CD14-positive monocyte (primary cell): ENCODE data around the gene SYNPO2L. TPM values are rescaled to one million over a fixed set of nuclear protein-coding genes. Genes with fewer than 3 reads are reported as not detected.

Source experiments
- DNase-seq, 3 donors: peaks; one replicate each; pipeline ENCODE4 v3.0.0-alpha.2; 2011 to 2022
- H2AFZ ChIP-seq: 2 replicates; pipeline ENCODE4 v1.6.0; 2012; ENCODE audit warnings: mild to moderate bottlenecking, low read depth, low read length, inconsistent platforms; ENCODE audit not compliant: insufficient read depth, poor library complexity, severe bottlenecking
- H3K27ac ChIP-seq, 2 donors: 1 replicate in 1 of 2; 2 replicates in 1 of 2; pipeline ENCODE4 v1.5.1; 2012 to 2013; ENCODE audit warnings: low read length in 2 of 2, control low read depth in 1 of 2, inconsistent platforms in 1 of 2, low read depth in 1 of 2, mild to moderate bottlenecking in 1 of 2
- H3K27me3 ChIP-seq, 2 donors: one replicate each; pipeline versions ENCODE4 v1.6.0 to v1.6.1; 2011 to 2013; ENCODE audit warnings: low read length in 2 of 2; ENCODE audit not compliant: control insufficient read depth in 2 of 2, insufficient read depth in 2 of 2
- H3K36me3 ChIP-seq, 2 donors: replicated peaks in 1 of 2; 1 replicate in 1 of 2; 2 replicates in 1 of 2; pipeline versions ENCODE4 v1.5.1 to v1.6.1; 2012 to 2013; ENCODE audit warnings: low read length in 2 of 2, control low read depth in 1 of 2, inconsistent platforms in 1 of 2, mild to moderate bottlenecking in 1 of 2; ENCODE audit not compliant: insufficient read depth in 2 of 2, control insufficient read depth in 1 of 2
- H3K4me1 ChIP-seq, 2 donors: 1 replicate in 1 of 2; 2 replicates in 1 of 2; pipeline versions ENCODE4 v1.5.1 to v1.6.1; 2012 to 2013; ENCODE audit warnings: low read length in 2 of 2, control low read depth in 1 of 2, inconsistent platforms in 1 of 2, mild to moderate bottlenecking in 1 of 2, moderate library complexity in 1 of 2; ENCODE audit not compliant: insufficient read depth in 2 of 2, control insufficient read depth in 1 of 2
- H3K4me2 ChIP-seq: replicated peaks from 2 replicates; pipeline ENCODE3; 2012; ENCODE audit warnings: low read length, moderate library complexity, mild to moderate bottlenecking; ENCODE audit not compliant: poor library complexity, severe bottlenecking; ENCODE audit errors: extremely low read depth
- H3K4me3 ChIP-seq, 3 experiments: fragments of 200-600 bp in 1 of 3; sonication (generic) in 1 of 3; replicated peaks in 1 of 3; 1 replicate in 2 of 3; 2 replicates in 1 of 3; pipeline ENCODE4 v1.5.1; 2011 to 2013; ENCODE audit warnings: low read length in 3 of 3, mild to moderate bottlenecking in 3 of 3, control low read depth in 2 of 3, low read depth in 2 of 3, inconsistent platforms in 1 of 3, moderate library complexity in 1 of 3
- H3K79me2 ChIP-seq: 2 replicates; pipeline ENCODE4 v1.6.0; 2012; ENCODE audit warnings: mild to moderate bottlenecking, control low read depth, inconsistent platforms, low read length, moderate library complexity; ENCODE audit not compliant: insufficient read depth
- H3K9ac ChIP-seq: 2 replicates; pipeline ENCODE4 v1.6.0; 2017; ENCODE audit warnings: low read length, mild to moderate bottlenecking; ENCODE audit not compliant: insufficient read depth, poor library complexity, severe bottlenecking
- H3K9me3 ChIP-seq, 2 donors: replicated peaks in 1 of 2; 1 replicate in 1 of 2; 2 replicates in 1 of 2; pipeline versions ENCODE4 v1.5.1 to v1.6.1; 2012 to 2013; ENCODE audit warnings: low read length in 2 of 2, control low read depth in 1 of 2; ENCODE audit not compliant: control insufficient read depth in 1 of 2, insufficient read depth in 1 of 2
- H4K20me1 ChIP-seq: 2 replicates; pipeline ENCODE4 v1.6.0; 2012; ENCODE audit warnings: mild to moderate bottlenecking, low read length, control low read depth, moderate library complexity; ENCODE audit not compliant: insufficient read depth
- H3K27ac Mint-ChIP-seq, 7 donors: one replicate each; pipeline ENCODE4 v1.8.0; 2020; ENCODE audit warnings: mild to moderate bottlenecking in 7 of 7, mixed read lengths in 7 of 7, moderate library complexity in 6 of 7, inconsistent platforms in 2 of 7
- H3K27me3 Mint-ChIP-seq, 3 donors: one replicate each; pipeline ENCODE4 v1.8.0; 2021 to 2022; ENCODE audit warnings: low read depth in 3 of 3, mild to moderate bottlenecking in 3 of 3, mixed read lengths in 3 of 3, moderate library complexity in 3 of 3, inconsistent platforms in 1 of 3
- H3K36me3 Mint-ChIP-seq, 2 donors: one replicate each; pipeline ENCODE4 v1.8.0; 2020; ENCODE audit warnings: mixed read lengths in 2 of 2, inconsistent platforms in 1 of 2, mild to moderate bottlenecking in 1 of 2
- H3K4me1 Mint-ChIP-seq: one replicate; pipeline ENCODE4 v1.8.0; 2020; ENCODE audit warnings: mild to moderate bottlenecking, mixed read lengths
- H3K4me3 Mint-ChIP-seq, 2 donors: one replicate each; pipeline ENCODE4 v1.8.0; 2020; ENCODE audit warnings: mild to moderate bottlenecking in 2 of 2, mixed read lengths in 2 of 2, moderate library complexity in 1 of 2
- H3K9me3 Mint-ChIP-seq, 7 donors: one replicate each; pipeline ENCODE4 v1.8.0; 2020 to 2022; ENCODE audit warnings: mixed read lengths in 7 of 7, mild to moderate bottlenecking in 6 of 7, moderate library complexity in 6 of 7, inconsistent platforms in 2 of 7
- WGBS: methylation state at CpG from one replicate; pipeline ENCODE4 v1.1.5; 2013; ENCODE audit warnings: missing lambda C conversion rate; ENCODE audit not compliant: insufficient coverage; 5-methylcytosine and 5-hydroxymethylcytosine counted together
- intact Hi-C, 2 donors: fragments of 100-400 bp; cut with micrococcal nuclease; formaldehyde crosslinking; loops; one replicate each; pipeline versions ENCODE4 v1.15.0 to v1.15.1; 2023
- polyA plus RNA-seq, 3 donors: library from polyadenylated mRNA; depleted of rRNA in 1 of 3; unstranded in 2 of 3; stranded (reverse) in 1 of 3; fragments of 300-500 nt in 2 of 3; fragments of >200 nt in 1 of 3; fragmentation: Illumina TruSeq in 2 of 3; gene quantifications; 1 replicate in 2 of 3; 2 replicates in 1 of 3; pipeline ENCODE4 v1.2.3, GENCODE V29; 2012 to 2021
- TF ChIP-seq, protein P1 (sequence below): fragments of 200-600 bp; IDR thresholded peaks from one replicate; pipeline ENCODE4 v1.8.0; 2022; ENCODE audit warnings: antibody characterized with exemption, mild to moderate bottlenecking

Gene SYNPO2L
- polyA plus RNA-seq, 3 donors: not detected

DNA sequence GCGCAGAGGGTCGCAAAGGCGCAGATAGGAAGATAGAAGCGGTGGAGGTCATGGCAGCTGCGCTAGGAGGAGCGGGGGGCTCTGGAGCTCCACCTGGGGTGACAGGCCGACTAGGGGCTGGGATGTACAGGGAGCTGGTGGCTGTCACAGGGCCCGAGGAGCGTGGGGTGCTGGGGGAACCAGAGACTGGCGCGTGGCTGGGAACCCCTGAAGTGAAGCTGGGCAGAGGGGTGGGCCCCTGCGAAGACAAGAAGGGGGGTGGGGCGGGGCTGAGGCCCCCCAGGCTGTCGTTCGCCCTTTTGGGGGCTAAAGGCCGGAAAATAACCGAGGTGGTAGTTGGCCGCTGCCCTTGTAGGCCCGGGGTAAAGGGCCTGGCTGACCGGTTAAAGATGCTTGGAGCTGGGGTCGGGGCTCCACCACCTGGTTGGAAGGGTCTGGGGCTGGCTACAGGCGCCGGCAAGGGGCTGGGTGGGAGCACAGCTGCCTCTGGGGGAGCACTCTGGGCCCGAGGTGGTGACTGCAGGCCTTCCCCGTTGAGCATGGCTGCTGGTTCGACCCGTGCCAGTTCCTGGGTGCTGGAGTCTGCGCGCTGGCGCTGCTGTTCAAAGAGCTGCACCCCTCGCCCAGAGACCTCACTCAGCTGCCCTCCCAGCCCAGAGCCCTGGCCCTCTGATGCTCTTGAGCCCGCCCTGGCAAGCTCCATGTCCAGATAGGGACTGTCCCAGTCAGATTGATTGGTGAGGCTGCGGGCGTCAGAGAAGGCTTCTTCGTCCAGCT is 7.8 kb downstream of the SYNPO2L start:
- Histone ChIP-seq H3K4me3 (peak overlapping the region; percentile 58 to 79 (median 60)), H3K9me3 (no peaks in the 10 kb centered on the region), H3K36me3 (no peaks in the 10 kb centered on the region), H3K27ac (no peak overlapping the region), H3K27me3 (no peaks in the 10 kb centered on the region), H3K4me2 (peak overlapping the region; percentile 70), H4K20me1 (no peaks in the 10 kb centered on the region), H3K79me2 (no peaks in the 10 kb centered on the region), H3K4me1 (peaks cover 43 to 50% of the 10 kb centered on the region in 2 donors), H3K9ac (peak overlapping the region; percentile 68), H2AFZ (peak overlapping the region; percentile 98)
- Mint-ChIP-seq H3K4me1 (peaks cover 60% of the 10 kb centered on the region), H3K27ac (peak overlapping the region in 2 of 7 donors; percentile 20 to 40), H3K27me3 (peaks cover 0 to 8% (median 6%) of the 10 kb centered on the region in 3 donors), H3K4me3 (peak overlapping the region; percentile 76 to 88), H3K36me3 (no peaks in the 10 kb centered on the region), H3K9me3 (no peaks in the 10 kb centered on the region)
- DNase-seq: no peak
- 36% methylated on average over 33 of the region's 35 CpGs for WGBS
- TF ChIP-seq, protein P1, sequence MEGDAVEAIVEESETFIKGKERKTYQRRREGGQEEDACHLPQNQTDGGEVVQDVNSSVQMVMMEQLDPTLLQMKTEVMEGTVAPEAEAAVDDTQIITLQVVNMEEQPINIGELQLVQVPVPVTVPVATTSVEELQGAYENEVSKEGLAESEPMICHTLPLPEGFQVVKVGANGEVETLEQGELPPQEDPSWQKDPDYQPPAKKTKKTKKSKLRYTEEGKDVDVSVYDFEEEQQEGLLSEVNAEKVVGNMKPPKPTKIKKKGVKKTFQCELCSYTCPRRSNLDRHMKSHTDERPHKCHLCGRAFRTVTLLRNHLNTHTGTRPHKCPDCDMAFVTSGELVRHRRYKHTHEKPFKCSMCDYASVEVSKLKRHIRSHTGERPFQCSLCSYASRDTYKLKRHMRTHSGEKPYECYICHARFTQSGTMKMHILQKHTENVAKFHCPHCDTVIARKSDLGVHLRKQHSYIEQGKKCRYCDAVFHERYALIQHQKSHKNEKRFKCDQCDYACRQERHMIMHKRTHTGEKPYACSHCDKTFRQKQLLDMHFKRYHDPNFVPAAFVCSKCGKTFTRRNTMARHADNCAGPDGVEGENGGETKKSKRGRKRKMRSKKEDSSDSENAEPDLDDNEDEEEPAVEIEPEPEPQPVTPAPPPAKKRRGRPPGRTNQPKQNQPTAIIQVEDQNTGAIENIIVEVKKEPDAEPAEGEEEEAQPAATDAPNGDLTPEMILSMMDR: no peak
- intact Hi-C loops: no loop called here

DNA sequence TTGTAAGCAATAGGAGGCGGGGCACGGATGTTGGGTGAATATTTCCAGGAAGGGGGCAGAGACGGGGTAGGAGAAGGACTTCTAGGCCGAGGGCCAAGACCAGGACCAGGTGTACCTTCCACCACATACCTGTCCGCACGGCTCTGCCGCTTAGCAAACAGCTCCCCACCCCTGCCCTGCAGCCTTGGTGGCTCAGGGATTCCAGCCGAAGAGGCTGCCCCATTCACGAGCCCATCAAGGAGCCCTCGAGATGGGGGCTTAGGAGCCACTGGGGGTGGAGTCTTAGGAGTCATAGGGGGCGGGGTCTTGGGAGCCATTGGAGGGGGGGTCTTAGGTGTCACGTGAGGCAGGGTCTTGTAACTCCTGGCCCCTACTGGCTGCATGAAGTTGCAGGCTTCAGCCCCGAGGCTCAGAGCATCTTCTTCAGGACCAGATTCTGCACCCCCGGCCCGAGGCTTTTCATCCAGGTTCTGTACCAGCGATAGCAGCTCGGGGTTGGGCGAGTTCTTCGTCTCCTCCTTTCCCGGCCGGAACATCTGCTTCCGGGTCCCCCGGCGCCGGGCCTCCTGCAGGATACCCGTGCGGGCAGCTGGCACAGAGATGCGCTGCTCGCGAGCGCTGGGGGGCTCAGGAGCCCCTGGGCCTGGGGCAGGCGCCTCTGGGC is 8.5 kb downstream of the SYNPO2L start:
- peaks cover 43 to 50% of the 10 kb centered on the region in 2 donors for H3K4me1 ChIP-seq
- DNase-seq: peak in 2 of 3 donors; percentile 19 to 27
- peak overlapping the region; percentile 68 for H3K9ac ChIP-seq
- TF ChIP-seq, protein P1: no peak
- no peaks in the 10 kb centered on the region for H3K9me3 Mint-ChIP-seq
- peaks cover 0 to 6% (median 5%) of the 10 kb centered on the region in 3 donors for H3K27me3 Mint-ChIP-seq
- H4K20me1 ChIP-seq: no peaks in the 10 kb centered on the region
- peak overlapping the region; percentile 98 for H2AFZ ChIP-seq
- H3K79me2 ChIP-seq: no peaks in the 10 kb centered on the region
- peak overlapping the region; percentile 58 to 79 (median 60) for H3K4me3 ChIP-seq
- 10% methylated on average over 25 of the region's 32 CpGs for WGBS
- H3K27me3 ChIP-seq: no peaks in the 10 kb centered on the region
- intact Hi-C loops: no loop called here
- peak overlapping the region; percentile 76 to 88 for H3K4me3 Mint-ChIP-seq
- no peaks in the 10 kb centered on the region for H3K36me3 ChIP-seq
- H3K4me1 Mint-ChIP-seq: peaks cover 60% of the 10 kb centered on the region
- peak overlapping the region; percentile 70 for H3K4me2 ChIP-seq
- peak overlapping the region in 1 of 7 donors; percentile 40 for H3K27ac Mint-ChIP-seq
- H3K9me3 ChIP-seq: no peaks in the 10 kb centered on the region
- H3K36me3 Mint-ChIP-seq: no peaks in the 10 kb centered on the region
- H3K27ac ChIP-seq: no peak overlapping the region
